HL-60 (cell line): Measurements from ENCODE around the gene LRRC8D.

ENCODE experiments used
- DNase-seq, 2 experiments: peaks; one replicate each; pipeline ENCODE4 v3.0.0-alpha.2; 2010 to 2020; ENCODE audit warnings: low read depth in 1 of 2, low spot score in 1 of 2
- H3K27ac ChIP-seq: fragments of 250-450 bp; sonication (Bioruptor Pico); replicated peaks from 2 replicates; pipeline ENCODE4 v1.5.1; 2020; ENCODE audit warnings: mild to moderate bottlenecking, moderate library complexity
- H3K27me3 ChIP-seq: fragments of 250-450 bp; sonication (Bioruptor Pico); 2 replicates; pipeline ENCODE4 v1.5.1; 2021; ENCODE audit warnings: mild to moderate bottlenecking, moderate library complexity; ENCODE audit not compliant: insufficient read depth, poor library complexity, severe bottlenecking
- H3K4me3 ChIP-seq: replicated peaks from 2 replicates; pipeline ENCODE4 v1.5.1; 2011; ENCODE audit warnings: mild to moderate bottlenecking, control low read depth, low read length; ENCODE audit not compliant: insufficient read depth
- CTCF ChIP-seq: IDR thresholded peaks from one replicate; pipeline ENCODE4 v1.5.1; 2011; ENCODE audit warnings: low read length, control low read depth, inconsistent platforms; ENCODE audit not compliant: insufficient read depth
- GABPA ChIP-seq: IDR thresholded peaks from 2 replicates; pipeline ENCODE4 v1.6.1; 2012; ENCODE audit warnings: low read depth
- POLR2AphosphoS5 ChIP-seq: IDR thresholded peaks from 2 replicates; pipeline ENCODE4 v1.6.1; 2012; ENCODE audit warnings: low read depth
- REST ChIP-seq: IDR thresholded peaks from 2 replicates; pipeline ENCODE4 v1.6.1; 2012; ENCODE audit warnings: low read depth; ENCODE audit not compliant: insufficient replicate concordance
- SPI1 ChIP-seq: IDR thresholded peaks from 2 replicates; pipeline ENCODE4 v1.6.1; 2012; ENCODE audit warnings: low read depth, mild to moderate bottlenecking, borderline replicate concordance

Gene LRRC8D

GRCh38 chr1:89841507-89841906 is 20.7 kb downstream of the LRRC8D start:
- no peak for DNase-seq
- Histone ChIP-seq H3K4me3 (no peak overlapping the region), H3K27me3 (no peaks in the 10 kb centered on the region), H3K27ac (no peak overlapping the region)
- no peak for TF ChIP-seq SPI1

GRCh38 chr1:89842567-89843272 is 21.9 kb downstream of the LRRC8D start:
- DNase-seq: no peak
- Histone ChIP-seq H3K4me3 (peak overlapping the region; percentile 63), H3K27me3 (no peaks in the 10 kb centered on the region), H3K27ac (peak overlapping the region; percentile 75)
- TF ChIP-seq CTCF: no peak
- TF ChIP-seq POLR2AphosphoS5: no peak
- TF ChIP-seq GABPA: no peak
- TF ChIP-seq REST: no peak
- TF ChIP-seq SPI1: no peak

- peak overlapping the region; percentile 63 for H3K4me3 ChIP-seq
- peak; percentile 54 to 81 for DNase-seq
- no peaks in the 10 kb centered on the region for H3K27me3 ChIP-seq
- peak overlapping the region; percentile 75 for H3K27ac ChIP-seq
- TF ChIP-seq SPI1 (peak; percentile 88), POLR2AphosphoS5 (peak; percentile 72), REST (peak; percentile 36), GABPA (no peak), CTCF (no peak)
Measured at GRCh38 chr1:89843273-89844130, 22.7 kb downstream of the LRRC8D start.

- DNase-seq: no peak
- Histone ChIP-seq H3K27ac (peak overlapping the region; percentile 75), H3K27me3 (no peaks in the 10 kb centered on the region), H3K4me3 (peak overlapping the region; percentile 63)
- TF ChIP-seq REST: no peak
- TF ChIP-seq CTCF: no peak
- no peak for TF ChIP-seq SPI1
- no peak for TF ChIP-seq POLR2AphosphoS5
- TF ChIP-seq GABPA: no peak
Measured at GRCh38 chr1:89844241-89844807, 23.5 kb downstream of the LRRC8D start.
